SK-N-SH (cell line): ENCODE results near the gene TTC5. TPM values are rescaled to one million over a fixed set of nuclear protein-coding genes. Genes with fewer than 3 reads are reported as not detected.

Source experiments
- CTCF ChIA-PET: fragments of 300-600, 350-600 bp; formaldehyde crosslinking; extraction: SDS; loops from one replicate; lab custom pipeline; 2021; lab: Yijun Ruan, JAX
- POLR2A ChIA-PET: fragments of 350-600 bp; sonication (Branson Sonifier 250); formaldehyde crosslinking; extraction: SDS; loops from one replicate; lab custom pipeline; 2020; ENCODE audit warnings: antibody characterized with exemption, inconsistent platforms; lab: Yijun Ruan, JAX
- DNase-seq: peaks from one replicate; pipeline ENCODE4 v3.0.0; 2012
- H2AFZ ChIP-seq: fragments of 200-600 bp; sonication (generic); 2 replicates; pipeline ENCODE4 v1.8.1; 2016; ENCODE audit warnings: antibody characterized with exemption, mild to moderate bottlenecking, low read depth
- H3F3A ChIP-seq: fragments of 200-600 bp; sonication (generic); replicated peaks from 2 replicates; pipeline ENCODE3; 2016; ENCODE audit warnings: antibody characterized with exemption, mild to moderate bottlenecking; ENCODE audit not compliant: insufficient read depth
- H3K27ac ChIP-seq, 2 experiments: fragments of 200-500 bp in 1 of 2; fragments of 200-600 bp in 1 of 2; sonication (Bioruptor generic) in 1 of 2; sonication (generic), shearing (Covaris generic) in 1 of 2; 2 replicates each; pipeline versions ENCODE4 v1.5.1 to v1.6.1; 2014 to 2016; ENCODE audit warnings: low read depth in 2 of 2, inconsistent platforms in 1 of 2, low read length in 1 of 2, mild to moderate bottlenecking in 1 of 2, mixed read lengths in 1 of 2
- H3K27me3 ChIP-seq: fragments of 200-600 bp; sonication (generic), shearing (Covaris generic); 2 replicates; pipeline ENCODE4 v1.6.1; 2016; ENCODE audit warnings: mixed run types; ENCODE audit not compliant: insufficient read depth
- H3K36me3 ChIP-seq, 2 experiments: fragments of 200-500 bp in 1 of 2; fragments of 200-600 bp in 1 of 2; sonication (Bioruptor generic) in 1 of 2; sonication (generic) in 1 of 2; replicated peaks in 1 of 2; 2 replicates each; pipeline versions ENCODE3 to v1.5.1; 2014 to 2016; ENCODE audit warnings: low read length in 1 of 2, mild to moderate bottlenecking in 1 of 2; ENCODE audit not compliant: insufficient read depth in 2 of 2, control insufficient read depth in 1 of 2
- H3K4me1 ChIP-seq, 2 experiments: fragments of 200-500 bp in 1 of 2; fragments of 200-600 bp in 1 of 2; sonication (Bioruptor generic) in 1 of 2; sonication (generic), shearing (Covaris generic) in 1 of 2; 2 replicates each; pipeline versions ENCODE4 v1.5.1 to v1.6.1; 2014 to 2016; ENCODE audit warnings: low read depth in 1 of 2, low read length in 1 of 2, mixed run types in 1 of 2; ENCODE audit not compliant: insufficient read depth in 2 of 2, control insufficient read depth in 1 of 2
- H3K4me2 ChIP-seq: fragments of 200-600 bp; sonication (generic), shearing (Covaris generic); 2 replicates; pipeline ENCODE4 v1.6.1; 2017; ENCODE audit warnings: mixed run types
- H3K4me3 ChIP-seq, 2 experiments: fragments of 200-500 bp in 1 of 2; fragments of 200-600 bp in 1 of 2; sonication (Bioruptor generic) in 1 of 2; sonication (generic), shearing (Covaris generic) in 1 of 2; 2 replicates each; pipeline versions ENCODE4 v1.5.1 to v1.8.1; 2014 to 2016; ENCODE audit warnings: low read depth in 2 of 2, inconsistent platforms in 1 of 2, low read length in 1 of 2, mild to moderate bottlenecking in 1 of 2, mixed read lengths in 1 of 2, moderate library complexity in 1 of 2
- H3K79me2 ChIP-seq: fragments of 200-600 bp; sonication (generic); 2 replicates; pipeline ENCODE4 v1.8.1; 2017; ENCODE audit warnings: mild to moderate bottlenecking; ENCODE audit not compliant: insufficient read depth
- H3K9ac ChIP-seq: fragments of 200-600 bp; sonication (generic); 2 replicates; pipeline ENCODE4 v1.6.1; 2017; ENCODE audit warnings: mixed run types
- H3K9me2 ChIP-seq: fragments of 200-600 bp; sonication (generic); 2 replicates; pipeline ENCODE4 v1.6.1; 2017; ENCODE audit warnings: mixed run types
- H3K9me3 ChIP-seq: fragments of 200-600 bp; sonication (generic); 2 replicates; pipeline ENCODE4 v1.6.1; 2017; ENCODE audit warnings: mixed run types, mild to moderate bottlenecking, moderate library complexity
- H4K20me1 ChIP-seq: fragments of 200-600 bp; sonication (generic); 2 replicates; pipeline ENCODE4 v1.6.1; 2017; ENCODE audit warnings: mild to moderate bottlenecking, mixed run types; ENCODE audit not compliant: insufficient read depth
- CTCF ChIP-seq: fragments of 200-600 bp; sonication (generic); IDR thresholded peaks from 2 replicates; pipeline ENCODE4 v1.6.1; 2017; ENCODE audit warnings: antibody characterized with exemption, mild to moderate bottlenecking, moderate library complexity
- ELF1 ChIP-seq: IDR thresholded peaks from 2 replicates; pipeline ENCODE4 v1.4.0; 2012
- EP300 ChIP-seq, 2 experiments: IDR thresholded peaks; 2 replicates each; pipeline versions ENCODE4 v1.4.0 to v1.6.1; 2012; ENCODE audit warnings: borderline replicate concordance in 1 of 2, low read depth in 1 of 2, low read length in 1 of 2
- FOSL2 ChIP-seq: IDR thresholded peaks from 2 replicates; pipeline ENCODE4 v1.4.0; 2012; ENCODE audit warnings: low read depth, mild to moderate bottlenecking, moderate library complexity, borderline replicate concordance
- FOXJ3 ChIP-seq: sonication (generic); formaldehyde crosslinking; IDR thresholded peaks from 2 replicates; pipeline ENCODE4 v1.5.1; 2020; ENCODE audit warnings: mild to moderate bottlenecking, missing genetic modification reagents
- FOXM1 ChIP-seq: IDR thresholded peaks from 2 replicates; pipeline ENCODE4 v1.4.0; 2012; ENCODE audit warnings: low read depth, mild to moderate bottlenecking
- GABPA ChIP-seq: IDR thresholded peaks from 2 replicates; pipeline ENCODE4 v1.4.0; 2012; ENCODE audit warnings: low read depth, mild to moderate bottlenecking
- GATA2 ChIP-seq: sonication (generic); formaldehyde crosslinking; IDR thresholded peaks from 2 replicates; pipeline ENCODE4 v1.5.0; 2020; ENCODE audit warnings: mild to moderate bottlenecking, missing genetic modification reagents
- MEF2A ChIP-seq: IDR thresholded peaks from 2 replicates; pipeline ENCODE4 v1.4.0; 2012; ENCODE audit warnings: low read depth, borderline replicate concordance
- MXI1 ChIP-seq: IDR thresholded peaks from 2 replicates; pipeline ENCODE4 v1.6.1; 2012; ENCODE audit warnings: mild to moderate bottlenecking, low read depth, low read length, improper control_type of control experiment
- PBX3 ChIP-seq: IDR thresholded peaks from 2 replicates; pipeline ENCODE4; 2012
- POLR2AphosphoS5 ChIP-seq: IDR thresholded peaks from 2 replicates; pipeline ENCODE4 v1.6.1; 2012; ENCODE audit warnings: low read depth, low read length
- RAD21 ChIP-seq: IDR thresholded peaks from 2 replicates; pipeline ENCODE4 v1.6.1; 2012; ENCODE audit warnings: mild to moderate bottlenecking, low read length
- RXRA ChIP-seq: IDR thresholded peaks from 2 replicates; pipeline ENCODE4 v1.4.0; 2012; ENCODE audit warnings: low read depth, mild to moderate bottlenecking, borderline replicate concordance
- SIN3A ChIP-seq: IDR thresholded peaks from 2 replicates; pipeline ENCODE4 v1.6.1; 2012; ENCODE audit warnings: low read depth, mild to moderate bottlenecking, low read length, moderate library complexity, borderline replicate concordance
- SMC3 ChIP-seq: IDR thresholded peaks from 2 replicates; pipeline ENCODE4 v1.6.1; 2012; ENCODE audit warnings: low read depth, low read length, improper control_type of control experiment
- TAF1 ChIP-seq: IDR thresholded peaks from 2 replicates; pipeline ENCODE4 v1.6.1; 2012; ENCODE audit warnings: low read depth, mild to moderate bottlenecking, low read length, moderate library complexity, borderline replicate concordance
- USF1 ChIP-seq: IDR thresholded peaks from 2 replicates; pipeline ENCODE4 v1.4.0; 2012; ENCODE audit warnings: low read depth, borderline replicate concordance
- USF2 ChIP-seq: fragments of 150-350 bp; IDR thresholded peaks from 2 replicates; pipeline ENCODE4 v1.6.1; 2017; ENCODE audit warnings: antibody characterized with exemption, low read length, low read depth, borderline replicate concordance
- YY1 ChIP-seq: IDR thresholded peaks from 2 replicates; pipeline ENCODE4 v1.4.0; 2012; ENCODE audit warnings: low read depth, mild to moderate bottlenecking
- ZBTB33 ChIP-seq: IDR thresholded peaks from 2 replicates; pipeline ENCODE4 v1.4.0; 2012; ENCODE audit warnings: low read depth, borderline replicate concordance
- WGBS: methylation state at CpG from one replicate; pipeline ENCODE4 v1.1.6; 2017; ENCODE audit warnings: low lambda C conversion rate; 5-methylcytosine and 5-hydroxymethylcytosine counted together
- polyA plus RNA-seq, 3 experiments: library from polyadenylated mRNA; depleted of rRNA; stranded (reverse); fragments of >200 nt; gene quantifications; 2 replicates each; pipeline ENCODE4 v1.2.3, GENCODE V29; 2012

The TTC5 gene
- polyA plus RNA-seq, 1 of the 3 experiments (the other 2 are of a cell fraction): 14.6 TPM

GRCh38 chr14:20317720-20318119 is 12.0 kb upstream of the TTC5 start:
- CTCF ChIA-PET: interaction anchor here (1.0 to 2.0 kb wide), 2 partner anchors 9 to 295 kb away, joined by 3 to 14 read pairs; no protein-coding TSS in a partner anchor
- Histone ChIP-seq H3F3A (peaks cover 6% of the 10 kb centered on the region), H3K27me3 (no peaks in the 10 kb centered on the region), H3K9me3 (no peaks in the 10 kb centered on the region), H2AFZ (no peak overlapping the region), H3K27ac (no peak overlapping the region)
- 97% methylated on average over 16 of the region's 16 CpGs for WGBS
- TF ChIP-seq FOXM1: no peak
- no peak for TF ChIP-seq TAF1
- no peak for TF ChIP-seq FOSL2
- TF ChIP-seq, all 33 proteins: peak for 0
- no peaks in the 10 kb centered on the region for H3K9me2 ChIP-seq
- DNase-seq: no peak
- H3K79me2 ChIP-seq: peaks cover 6% of the 10 kb centered on the region
- H3K36me3 ChIP-seq: peaks cover 67 to 70% of the 10 kb centered on the region in 2 experiments
- H3K4me1 ChIP-seq: no peaks in the 10 kb centered on the region
- no peak overlapping the region for H3K4me2 ChIP-seq
- no peak overlapping the region for H3K4me3 ChIP-seq
- H4K20me1 ChIP-seq: no peaks in the 10 kb centered on the region
- no peak overlapping the region for H3K9ac ChIP-seq
- POLR2A ChIA-PET: no interaction called here

- Histone ChIP-seq H3K9ac (no peak overlapping the region), H3K36me3 (peaks cover 57 to 58% of the 10 kb centered on the region in 2 experiments), H2AFZ (no peak overlapping the region), H3K79me2 (peaks cover 4% of the 10 kb centered on the region), H3K4me1 (no peaks in the 10 kb centered on the region), H3K27ac (no peak overlapping the region), H3K9me2 (no peaks in the 10 kb centered on the region), H3K4me3 (no peak overlapping the region), H3K4me2 (no peak overlapping the region), H3F3A (peaks cover 4% of the 10 kb centered on the region), H4K20me1 (no peaks in the 10 kb centered on the region), H3K9me3 (no peaks in the 10 kb centered on the region), H3K27me3 (no peaks in the 10 kb centered on the region)
- ChIA-PET POLR2A (no interaction called here), CTCF (no interaction called here)
- no peak for DNase-seq
- TF ChIP-seq GATA2 (no peak), RAD21 (no peak), FOXM1 (no peak), USF1 (no peak), FOXJ3 (CRISPR knock-in tag) (no peak), MEF2A (no peak), SMC3 (no peak), CTCF (no peak), POLR2AphosphoS5 (no peak), GABPA (no peak), PBX3 (no peak), RXRA (no peak), ZBTB33 (no peak), EP300 (IDR thresholded peaks at IDR 0.05; ENCODE audit: borderline replicate concordance in 1 of 2, low read depth in 1 of 2, low read length in 1 of 2) (no peak), YY1 (no peak), FOSL2 (no peak), USF2 (no peak), ELF1 (no peak), SIN3A (no peak), MXI1 (no peak)
- 88% methylated on average over 2 of the region's 2 CpGs for WGBS
Observed at GRCh38 chr14:20314026-20314425, 8.3 kb upstream of the TTC5 start.
